KBM-7 (cell line): Measurements from ENCODE around the gene VAC14.
"Not testable (repeated sequence)": the region's sequence is repeated elsewhere in the genome, so short reads cannot be mapped to it uniquely, and the experiment has no call there.

Experiments
- DNase-seq: peaks from one replicate; pipeline ENCODE4 v3.0.0-alpha.2; 2015
- in situ Hi-C: fragments of 300-500 bp; cut with MboI; formaldehyde crosslinking; loops from 2 replicates; pipeline ENCODE4 v1.14.3; 2020; ENCODE audit warnings: low sequenced_read_pairs, low pct_unique_long_range_greater_than_20kb, mixed read lengths

VAC14 gene

GRCh38 chr16:70678898-70679670 is 121.9 kb downstream of the VAC14 start:
- no peak for DNase-seq
- in situ Hi-C loops, result no loop called here

DNA sequence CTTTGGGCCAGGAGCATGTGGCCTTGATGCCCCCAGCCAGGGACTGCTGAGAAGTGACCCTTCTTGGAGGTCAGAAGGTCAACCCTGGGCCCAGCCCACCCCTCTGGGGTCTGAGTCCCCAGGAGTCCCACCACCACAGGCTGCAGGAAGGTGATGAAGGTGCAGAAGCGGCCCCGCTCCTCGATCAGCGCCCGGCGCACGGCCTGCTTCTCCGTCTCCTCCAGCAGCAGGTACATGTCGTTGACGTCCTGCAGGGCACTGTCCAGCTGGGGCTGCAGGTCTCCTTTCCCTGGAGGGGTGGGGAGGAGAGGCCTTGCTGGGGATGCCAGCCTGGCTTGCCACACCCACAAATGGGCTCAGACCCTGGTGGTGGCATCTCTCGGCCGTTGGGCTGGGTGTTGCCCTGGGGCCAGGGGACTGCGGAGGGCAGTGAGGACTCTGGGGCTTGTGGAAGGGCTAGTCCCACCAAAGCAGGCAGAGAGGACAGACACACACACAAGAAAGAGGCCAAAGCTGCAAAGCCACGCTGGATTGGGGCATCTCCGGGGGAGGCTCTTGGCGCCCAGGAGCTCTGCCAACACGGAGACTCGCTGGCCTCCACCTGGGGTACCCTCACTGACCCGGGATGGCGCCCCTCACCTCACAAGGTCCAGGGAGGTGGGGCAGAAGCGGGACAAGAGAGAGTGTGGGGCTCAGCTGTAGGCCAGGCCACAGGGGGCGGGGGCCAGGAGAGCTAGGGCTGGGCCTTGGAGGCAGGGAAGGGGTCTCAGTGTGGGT is 122.6 kb downstream of the VAC14 start:
- DNase-seq, result no peak
- in situ Hi-C loops, result no loop called here

DNA sequence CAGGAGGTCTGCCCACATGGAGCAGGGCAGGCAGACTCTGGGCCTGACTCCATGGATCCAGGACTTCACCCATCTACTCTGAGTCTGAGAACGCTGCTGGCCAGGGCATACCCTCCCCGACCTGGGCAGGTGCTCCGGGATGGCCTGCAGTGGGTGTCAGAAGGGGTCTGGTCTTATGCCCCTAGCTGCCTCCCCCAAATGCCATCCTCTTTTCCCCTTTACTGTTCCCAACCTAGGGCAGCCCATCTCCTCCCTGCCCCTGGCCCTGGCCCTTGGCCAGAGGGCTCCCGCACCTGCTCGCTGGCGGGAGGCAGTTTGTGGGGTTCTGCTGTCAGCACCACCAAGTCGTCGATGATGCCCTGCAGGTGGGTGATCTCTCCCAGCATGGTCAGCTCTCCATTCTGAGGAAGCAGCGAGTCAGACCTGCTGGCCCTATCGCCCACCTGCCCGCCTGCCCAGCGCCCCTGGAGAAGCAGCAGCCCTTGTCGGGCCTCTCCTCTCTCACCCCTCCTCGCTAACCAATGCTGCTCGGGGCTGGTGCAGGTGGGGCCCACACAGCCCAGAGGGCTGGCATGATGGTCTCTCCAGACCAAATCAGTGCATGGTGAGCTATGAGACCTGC is 123.3 kb downstream of the VAC14 start:
- in situ Hi-C loops, result no loop called here
- DNase-seq, result no peak

DNA sequence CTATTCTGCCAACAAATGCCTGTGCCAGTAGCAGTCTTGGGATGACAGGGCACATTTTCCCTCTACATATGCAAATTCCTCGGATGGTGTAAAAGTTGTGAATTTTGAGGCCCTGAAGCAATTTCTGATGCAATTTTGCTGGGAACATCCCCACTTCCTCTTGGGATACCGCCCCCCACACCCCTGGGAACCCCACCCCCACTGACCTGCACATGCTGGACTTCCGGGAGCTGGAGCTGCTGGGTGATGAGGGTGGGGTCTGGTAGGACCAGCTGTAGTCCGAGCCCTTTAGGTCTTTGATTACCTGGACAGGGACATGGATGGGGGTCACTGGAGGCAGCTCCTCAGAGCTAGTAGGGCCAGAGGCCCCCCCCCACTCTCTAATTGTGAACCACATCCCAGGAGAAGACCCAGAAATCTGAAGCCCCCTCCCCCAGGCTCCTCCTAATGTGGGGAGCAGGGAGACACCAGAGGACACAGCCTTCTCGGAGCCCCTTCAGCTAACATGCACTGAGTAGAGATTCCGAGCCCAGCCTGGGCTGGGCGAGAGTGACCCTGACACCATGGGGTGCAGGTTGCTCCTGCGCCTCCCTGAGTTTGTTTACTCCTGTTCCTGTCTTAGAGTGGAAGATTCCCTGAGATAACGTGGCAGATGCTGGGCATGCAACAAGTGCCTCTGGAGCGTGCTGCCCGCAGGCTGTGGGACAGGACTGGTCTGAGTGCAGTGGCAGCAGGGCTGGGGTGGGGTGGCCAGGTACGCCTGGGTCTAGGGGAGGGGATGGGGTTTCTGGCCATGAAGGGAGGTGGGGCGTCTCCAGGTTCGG is 124.1 kb downstream of the VAC14 start:
- no peak for DNase-seq
- in situ Hi-C loops, result no loop called here

- DNase-seq, result no peak
- in situ Hi-C loops, result no loop called here
Observed at GRCh38 chr16:70675851-70676513, 125.0 kb downstream of the VAC14 start.

DNA sequence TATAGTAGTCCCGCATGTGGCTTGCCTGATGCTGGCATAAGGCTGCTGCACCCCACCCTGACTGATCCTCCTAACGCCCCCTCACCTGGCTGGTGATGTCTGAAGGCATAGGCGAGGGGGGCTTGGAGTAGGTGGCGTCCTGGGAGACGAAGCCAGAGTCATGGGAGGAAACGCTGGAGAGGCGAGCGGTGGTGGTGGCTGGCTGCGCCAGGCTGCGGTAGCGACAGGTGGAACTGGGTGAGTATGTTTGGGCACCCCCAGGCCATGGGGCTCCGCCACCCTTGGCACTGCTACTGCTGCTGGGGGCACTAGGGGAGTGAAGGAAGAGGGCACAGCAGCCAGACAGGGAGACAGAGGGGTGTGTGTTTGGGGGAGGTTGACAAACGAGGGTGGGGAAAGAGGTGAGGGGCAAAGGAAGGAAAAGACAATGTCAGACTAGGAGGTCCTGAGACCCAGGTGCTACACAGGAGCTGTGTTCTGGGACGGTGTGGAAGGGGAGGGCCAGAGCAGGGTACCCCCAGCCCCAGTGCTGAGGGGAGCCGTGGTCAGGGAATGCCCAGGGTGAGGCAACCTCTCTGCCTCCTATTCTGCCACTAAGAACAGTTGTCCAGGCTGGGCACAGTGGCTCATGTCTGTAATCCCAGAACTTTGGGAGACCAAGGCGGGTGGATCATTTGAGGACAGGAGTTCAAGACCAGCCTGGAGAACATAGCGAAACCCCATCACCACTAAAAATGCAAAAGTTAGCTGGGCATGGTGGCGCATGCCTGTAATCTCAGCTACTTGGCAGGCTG is 126.5 kb downstream of the VAC14 start:
- in situ Hi-C loops, result no loop called here
- DNase-seq, result no peak

GRCh38 chr16:70670938-70671337 is 130.0 kb downstream of the VAC14 start:
- in situ Hi-C loops, DNase-seq: not testable (repeated sequence)

DNA sequence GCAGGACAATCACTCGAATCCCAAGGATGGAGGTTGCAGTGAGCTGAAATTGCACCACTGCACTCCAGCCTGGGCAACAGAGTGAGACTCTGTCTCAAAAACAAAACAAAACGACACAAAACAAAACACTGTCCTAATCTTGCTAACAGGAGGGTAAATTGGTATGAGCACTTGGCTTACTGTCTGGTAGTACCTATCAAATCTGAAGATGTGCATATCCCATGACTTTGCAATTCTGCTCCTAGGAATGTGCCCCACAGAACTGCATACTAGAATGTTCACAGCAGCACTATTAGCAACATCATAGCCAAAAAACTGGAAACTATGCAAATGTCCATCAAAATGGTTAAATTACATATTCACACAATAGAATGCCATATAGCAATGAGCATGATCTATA is 130.8 kb downstream of the VAC14 start:
- in situ Hi-C loops, result no loop called here
- DNase-seq, result no peak

DNA sequence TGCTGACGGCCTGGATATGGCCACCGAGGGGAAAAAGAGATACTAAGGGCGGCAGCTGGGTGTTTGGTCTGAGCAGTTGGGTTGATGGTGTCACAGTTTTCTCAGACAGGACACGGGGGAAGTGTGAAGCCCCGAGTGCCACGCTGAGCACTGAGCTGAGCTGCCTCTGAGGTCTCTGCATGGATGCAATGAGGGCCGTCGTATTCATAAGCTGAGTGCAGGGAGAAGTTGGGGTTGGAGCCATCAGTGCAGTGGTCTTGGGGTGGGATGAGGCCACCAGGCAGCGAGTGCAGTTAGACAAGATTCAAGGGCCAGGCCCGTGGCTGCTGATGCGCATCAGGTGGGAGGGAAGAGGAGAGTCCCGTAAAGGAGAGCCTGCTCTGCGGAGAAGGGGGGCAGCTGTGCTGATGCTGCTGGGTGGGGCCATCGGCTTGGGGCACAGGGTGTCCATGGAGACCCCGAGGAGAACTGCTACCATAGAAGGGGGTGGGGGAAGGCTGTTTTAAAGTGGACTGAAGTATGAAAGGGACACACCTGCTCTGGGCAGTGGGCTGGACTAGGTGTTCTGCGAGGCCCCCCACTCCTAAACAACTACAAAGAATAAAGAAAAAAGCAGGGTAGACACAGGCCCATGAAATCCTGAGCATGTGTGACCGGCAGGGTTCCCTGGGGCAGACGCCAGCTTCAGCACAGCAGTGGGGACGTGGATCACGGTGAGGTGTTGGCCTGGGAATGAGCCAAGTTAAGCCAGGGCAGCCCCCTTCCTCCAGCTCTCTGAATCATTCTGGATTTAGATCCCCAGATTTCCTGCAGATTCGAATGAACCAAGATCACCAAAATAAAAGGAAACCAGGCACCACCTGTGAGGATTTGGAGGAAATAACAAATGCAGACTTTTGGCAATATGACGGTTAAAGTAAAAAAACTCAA is 134.9 kb downstream of the VAC14 start:
- DNase-seq, result no peak
- in situ Hi-C loops, result no loop called here

DNA sequence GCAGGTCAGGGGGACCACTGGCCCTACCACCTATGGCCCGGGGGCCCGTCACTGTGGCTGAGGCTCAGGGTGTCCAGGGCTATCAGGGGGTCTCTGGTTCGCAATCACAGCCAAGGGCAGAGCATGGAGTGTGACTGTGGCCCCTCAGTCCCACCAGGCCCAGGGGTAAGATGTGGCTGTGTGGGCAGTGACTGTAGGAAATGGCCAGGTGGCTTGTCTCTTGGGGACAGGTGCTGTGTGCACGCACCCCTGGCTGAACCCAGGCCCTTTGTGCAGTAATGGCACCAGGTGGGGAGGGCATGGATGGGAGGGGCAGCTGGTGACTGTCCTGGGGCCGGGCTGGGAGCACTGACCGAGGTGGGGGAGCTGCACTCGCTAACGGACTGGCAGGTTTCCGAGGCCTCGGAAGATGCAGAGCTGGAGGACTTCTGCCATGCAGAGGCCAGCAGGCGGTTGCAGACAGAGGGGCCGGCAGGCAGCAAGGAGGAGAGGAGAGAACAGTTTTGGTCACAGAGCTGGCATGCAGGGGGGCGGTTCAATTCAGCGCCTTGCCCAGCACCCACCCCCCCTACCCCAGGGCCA is 135.8 kb downstream of the VAC14 start:
- in situ Hi-C loops, result no loop called here
- DNase-seq, result no peak

- in situ Hi-C loops, result no loop called here
- no peak for DNase-seq
Observed at GRCh38 chr16:70664325-70665112, 136.4 kb downstream of the VAC14 start.

- in situ Hi-C loops, result no loop called here
- DNase-seq, result no peak
Observed at GRCh38 chr16:70663524-70664324, 137.2 kb downstream of the VAC14 start.

GRCh38 chr16:70662991-70663523 is 137.9 kb downstream of the VAC14 start:
- no peak for DNase-seq
- in situ Hi-C loops, result no loop called here

DNA sequence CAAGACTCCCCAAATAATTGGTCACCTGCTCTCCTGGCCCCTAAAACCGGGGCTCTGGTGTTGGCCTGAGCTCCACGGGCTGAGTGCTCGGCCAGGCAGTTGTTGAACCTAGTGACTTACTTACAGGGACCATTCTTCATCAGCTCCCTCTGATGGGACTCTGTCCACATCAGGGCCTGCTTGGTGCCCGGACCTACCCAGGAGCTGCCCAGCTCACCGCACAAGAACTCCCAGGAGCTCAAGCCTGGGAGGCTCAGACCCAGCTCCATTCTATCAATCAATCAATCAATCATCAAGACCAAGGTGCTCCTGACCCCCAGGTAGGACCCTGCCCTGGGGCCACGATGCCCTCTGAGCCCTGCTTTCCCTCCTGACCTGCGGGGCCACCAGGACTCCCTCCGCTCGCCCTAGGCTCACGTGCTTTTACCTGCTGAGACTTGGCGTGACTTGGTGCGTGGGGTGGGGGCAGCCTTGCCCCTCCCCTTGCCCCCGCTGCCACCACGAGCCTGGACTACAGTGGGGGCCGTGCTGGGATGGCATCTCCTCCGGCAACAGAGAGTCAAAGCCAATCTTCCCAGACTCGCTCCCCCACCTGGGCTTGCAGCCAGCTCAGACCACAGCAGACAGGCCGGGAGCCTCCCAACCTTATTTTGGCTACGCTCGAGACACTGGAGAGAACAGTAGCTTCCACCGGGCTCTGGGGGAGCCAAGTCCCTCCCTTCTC is 138.9 kb downstream of the VAC14 start:
- no peak for DNase-seq
- in situ Hi-C loops, result no loop called here

DNA sequence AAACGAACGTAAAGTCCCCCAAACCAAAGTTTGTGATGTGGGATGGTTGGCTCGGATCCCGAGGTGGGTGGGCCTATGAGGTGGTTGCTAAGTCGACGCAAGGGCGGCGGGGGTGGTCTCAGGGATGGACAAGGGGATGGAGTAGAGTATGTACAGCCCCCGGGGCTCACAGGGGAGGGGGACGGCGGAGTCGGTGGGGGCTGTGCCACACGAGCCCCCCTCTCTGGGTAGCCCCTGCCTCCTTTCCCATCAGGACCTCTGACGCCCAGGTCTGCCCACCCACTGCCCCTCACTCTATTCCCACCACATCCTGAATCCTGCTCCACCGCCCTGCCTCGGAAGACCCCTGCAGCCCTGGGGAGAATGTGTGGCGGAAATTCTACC is 139.4 kb downstream of the VAC14 start:
- no peak for DNase-seq
- in situ Hi-C loops, result no loop called here
